K562 (cell line): ENCODE data around the gene RPRML. TPM values are rescaled to one million over a fixed set of nuclear protein-coding genes. Genes with fewer than 3 reads are reported as not detected.

Experiments
- ADNP ChIP-seq: fragments of 200-800 bp; sonication (Bioruptor generic); IDR thresholded peaks from 2 replicates; pipeline ENCODE4 v1.6.1; 2016; ENCODE audit warnings: missing genetic modification characterization, missing compliant biosample characterization
- AFF1 ChIP-seq, 2 experiments: fragments of 450-650 bp; IDR thresholded peaks; 2 replicates each; pipeline ENCODE4 v1.6.1; 2018; ENCODE audit warnings: mild to moderate bottlenecking in 2 of 2, low read depth in 1 of 2; ENCODE audit not compliant: partially characterized antibody in 2 of 2
- AFF4 ChIP-seq: sonication (generic); formaldehyde crosslinking; IDR thresholded peaks from 2 replicates; pipeline ENCODE4 v1.8.0; 2023; ENCODE audit warnings: mild to moderate bottlenecking, missing genetic modification reagents
- EHMT2 ChIP-seq: fragments of 450-650 bp; IDR thresholded peaks from 2 replicates; pipeline ENCODE4 v1.6.1; 2018; ENCODE audit warnings: antibody characterized with exemption
- MAX ChIP-seq: sonication (generic); formaldehyde crosslinking; IDR thresholded peaks from 2 replicates; pipeline ENCODE4 v1.9.0; 2022; ENCODE audit warnings: mild to moderate bottlenecking, missing genetic modification reagents
- MED1 ChIP-seq: sonication (generic); formaldehyde crosslinking; IDR thresholded peaks from 2 replicates; pipeline ENCODE4 v1.8.1; 2023; ENCODE audit warnings: missing genetic modification reagents, borderline replicate concordance
- NEUROD1 ChIP-seq: fragments of 150-350 bp; IDR thresholded peaks from 2 replicates; pipeline ENCODE4 v1.6.1; 2014; ENCODE audit warnings: borderline replicate concordance, low read length, low read depth; ENCODE audit not compliant: partially characterized antibody
- POU5F1 ChIP-seq: fragments of 150-350 bp; IDR thresholded peaks from 2 replicates; pipeline ENCODE4 v1.6.1; 2014; ENCODE audit warnings: borderline replicate concordance, low read length, low read depth, mild to moderate bottlenecking; ENCODE audit not compliant: partially characterized antibody
- RFX1 ChIP-seq: fragments of 450-650 bp; IDR thresholded peaks from 2 replicates; pipeline ENCODE4 v1.6.1; 2016; ENCODE audit warnings: mild to moderate bottlenecking, moderate library complexity
- TSHZ1 ChIP-seq: fragments of 250-450 bp; sonication (Bioruptor Pico); IDR thresholded peaks from 2 replicates; pipeline ENCODE4 v1.4.0; 2020; ENCODE audit warnings: mild to moderate bottlenecking, moderate library complexity
- XRCC5 ChIP-seq: fragments of 200-400 bp; formaldehyde crosslinking; IDR thresholded peaks from 2 replicates; pipeline ENCODE4 v1.6.1; 2017; ENCODE audit warnings: low read depth, mild to moderate bottlenecking, low read length
- ZBTB8A ChIP-seq: fragments of 450-650 bp; IDR thresholded peaks from 2 replicates; pipeline ENCODE4 v1.6.1; 2018; ENCODE audit warnings: mild to moderate bottlenecking, moderate library complexity; ENCODE audit not compliant: partially characterized antibody
- polyA plus RNA-seq, 8 experiments: library from polyadenylated mRNA; depleted of rRNA in 4 of 8; stranded (reverse) in 5 of 8; unstranded in 3 of 8; fragments of >200 nt; fragmentation: Nextera tagmentation in 2 of 8; fragmentation: Illumina TruSeq in 1 of 8; extraction: Ambion mirVana in 2 of 8; extraction: Trizol in 1 of 8; gene quantifications; 2 replicates each; pipeline versions ENCODE4 v1.2.1 to v1.2.3, GENCODE V29; 2011 to 2014; ENCODE audit warnings: inconsistent platforms in 1 of 8, missing spikeins in 1 of 8
- total RNA-seq, 7 experiments: library from RNA; depleted of rRNA in 6 of 7; stranded (reverse); fragments of >200 nt in 6 of 7; fragmentation: Illumina TruSeq in 2 of 7; extraction: Trizol in 2 of 7; gene quantifications; 2 replicates each; pipeline versions ENCODE4 v1.2.1 to v1.2.3, GENCODE V29; 2011 to 2021; ENCODE audit warnings: low replicate concordance in 1 of 7
- TF ChIP-seq, protein P1 (sequence below): sonication (generic); formaldehyde crosslinking; IDR thresholded peaks from 2 replicates; pipeline ENCODE4 v1.8.0; 2022; ENCODE audit warnings: mild to moderate bottlenecking, missing genetic modification reagents

Gene RPRML
- total and polyA plus RNA-seq, 9 of the 15 experiments (the other 6 are each of a cell fraction or from before 2014, with no cell fraction given): not detected

- TF ChIP-seq RFX1 (peak; percentile 80), MED1 (CRISPR knock-in tag) (no peak), MAX (CRISPR knock-in tag) (0 out of 2 replicates have a peak, but pooled peaks have one; percentile 26), XRCC5 (0 out of 2 replicates have a peak, but pooled peaks have one; percentile 24), EHMT2 (peak; percentile 99), AFF1 (IDR thresholded peaks at IDR 0.05; ENCODE audit: low read depth in 1 of 2, partially characterized antibody in 2 of 2) (peak in 1 of 2 experiments; percentile 85), TSHZ1 (no peak), ADNP (tag) (no peak), POU5F1 (no peak), AFF4 (CRISPR knock-in tag) (no peak), NEUROD1 (no peak), ZBTB8A (no peak)
- TF ChIP-seq, protein P1, sequence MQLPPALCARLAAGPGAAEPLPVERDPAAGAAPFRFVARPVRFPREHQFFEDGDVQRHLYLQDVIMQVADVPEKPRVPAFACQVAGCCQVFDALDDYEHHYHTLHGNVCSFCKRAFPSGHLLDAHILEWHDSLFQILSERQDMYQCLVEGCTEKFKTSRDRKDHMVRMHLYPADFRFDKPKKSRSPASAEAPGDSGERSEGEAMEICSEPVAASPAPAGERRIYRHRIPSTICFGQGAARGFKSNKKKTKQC: peak; percentile 84
Observed at GRCh38 chr17:46964315-46965265, 14.5 kb downstream of the RPRML start (continued).
